Measurements from ENCODE around the gene PROM1.

The PROM1 gene

GRCh38 chr4:16106956-16107355, 23.1 kb upstream of the PROM1 start:
- Histone ChIP-seq H3K36me3 (ENCODE audit: insufficient read depth, low read length) (no peaks in the 10 kb centered on the region), H3K4me2 (ENCODE audit: low read length) (no peak overlapping the region), H2AFZ (ENCODE audit: low read length) (no peak overlapping the region), H3K79me2 (ENCODE audit: insufficient read depth, low read length) (no peaks in the 10 kb centered on the region), H3K27ac (ENCODE audit: low read depth, low read length, poor library complexity, severe bottlenecking) (no peak overlapping the region), H3K9me2 (ENCODE audit: low read depth, low read length) (no peaks in the 10 kb centered on the region), H3K27me3 (ENCODE audit: insufficient read depth, low read length) (no peaks in the 10 kb centered on the region), H3F3A (ENCODE audit: insufficient read depth, low read length) (no peaks in the 10 kb centered on the region), H3K9ac (ENCODE audit: low read length) (no peak overlapping the region), H4K20me1 (ENCODE audit: insufficient read depth, low read length) (no peaks in the 10 kb centered on the region), H3K9me3 (ENCODE audit: low read length) (no peaks in the 10 kb centered on the region), H3K4me1 (ENCODE audit: insufficient read depth, low read length, severe bottlenecking) (no peaks in the 10 kb centered on the region), H3K4me3 (ENCODE audit: low read depth, low read length, poor library complexity, severe bottlenecking) (no peak overlapping the region)
- TF ChIP-seq, protein P1, sequence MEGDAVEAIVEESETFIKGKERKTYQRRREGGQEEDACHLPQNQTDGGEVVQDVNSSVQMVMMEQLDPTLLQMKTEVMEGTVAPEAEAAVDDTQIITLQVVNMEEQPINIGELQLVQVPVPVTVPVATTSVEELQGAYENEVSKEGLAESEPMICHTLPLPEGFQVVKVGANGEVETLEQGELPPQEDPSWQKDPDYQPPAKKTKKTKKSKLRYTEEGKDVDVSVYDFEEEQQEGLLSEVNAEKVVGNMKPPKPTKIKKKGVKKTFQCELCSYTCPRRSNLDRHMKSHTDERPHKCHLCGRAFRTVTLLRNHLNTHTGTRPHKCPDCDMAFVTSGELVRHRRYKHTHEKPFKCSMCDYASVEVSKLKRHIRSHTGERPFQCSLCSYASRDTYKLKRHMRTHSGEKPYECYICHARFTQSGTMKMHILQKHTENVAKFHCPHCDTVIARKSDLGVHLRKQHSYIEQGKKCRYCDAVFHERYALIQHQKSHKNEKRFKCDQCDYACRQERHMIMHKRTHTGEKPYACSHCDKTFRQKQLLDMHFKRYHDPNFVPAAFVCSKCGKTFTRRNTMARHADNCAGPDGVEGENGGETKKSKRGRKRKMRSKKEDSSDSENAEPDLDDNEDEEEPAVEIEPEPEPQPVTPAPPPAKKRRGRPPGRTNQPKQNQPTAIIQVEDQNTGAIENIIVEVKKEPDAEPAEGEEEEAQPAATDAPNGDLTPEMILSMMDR (IDR thresholded peaks at IDR 0.05; ENCODE audit: low read length) = no peak
- no peak for TF ChIP-seq EZH2 (IDR thresholded peaks at IDR 0.05; ENCODE audit: borderline replicate concordance, low read length)

DNA sequence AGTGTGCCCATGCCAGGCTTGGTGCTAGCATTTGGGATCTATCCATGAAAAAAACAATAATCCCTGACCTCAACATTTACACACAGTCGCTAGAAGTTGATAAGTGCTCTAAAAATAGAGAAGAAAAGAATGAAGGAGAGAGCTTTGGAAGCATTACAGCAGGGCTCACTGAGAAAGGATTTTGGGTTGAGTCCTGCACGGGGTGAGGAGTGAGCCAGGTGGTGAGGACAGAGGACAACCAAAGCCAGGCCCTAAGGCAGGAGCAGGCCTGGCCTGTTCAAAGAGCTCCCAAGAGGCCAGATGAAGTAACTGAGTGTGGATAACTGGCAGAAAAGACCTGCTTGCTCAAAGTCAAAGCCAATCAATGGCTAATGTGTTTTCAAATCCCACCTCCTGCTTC, 20.7 kb upstream of the PROM1 start:
- no peaks in the 10 kb centered on the region for H3K79me2 ChIP-seq (ENCODE audit: insufficient read depth, low read length)
- no peaks in the 10 kb centered on the region for H3K27me3 ChIP-seq (ENCODE audit: insufficient read depth, low read length)
- H3K4me3 ChIP-seq (ENCODE audit: low read depth, low read length, poor library complexity, severe bottlenecking) = no peak overlapping the region
- no peak overlapping the region for H2AFZ ChIP-seq (ENCODE audit: low read length)
- no peaks in the 10 kb centered on the region for H3K9me2 ChIP-seq (ENCODE audit: low read depth, low read length)
- H4K20me1 ChIP-seq (ENCODE audit: insufficient read depth, low read length) = no peaks in the 10 kb centered on the region
- H3K36me3 ChIP-seq (ENCODE audit: insufficient read depth, low read length) = no peaks in the 10 kb centered on the region
- no peaks in the 10 kb centered on the region for H3K9me3 ChIP-seq (ENCODE audit: low read length)
- no peak overlapping the region for H3K9ac ChIP-seq (ENCODE audit: low read length)
- no peaks in the 10 kb centered on the region for H3F3A ChIP-seq (ENCODE audit: insufficient read depth, low read length)
- H3K27ac ChIP-seq (ENCODE audit: low read depth, low read length, poor library complexity, severe bottlenecking) = no peak overlapping the region
- no peak overlapping the region for H3K4me2 ChIP-seq (ENCODE audit: low read length)
- H3K4me1 ChIP-seq (ENCODE audit: insufficient read depth, low read length, severe bottlenecking) = no peaks in the 10 kb centered on the region
- TF ChIP-seq, protein P1 (IDR thresholded peaks at IDR 0.05; ENCODE audit: low read length) = no peak
- no peak for TF ChIP-seq EZH2 (IDR thresholded peaks at IDR 0.05; ENCODE audit: borderline replicate concordance, low read length)

DNA sequence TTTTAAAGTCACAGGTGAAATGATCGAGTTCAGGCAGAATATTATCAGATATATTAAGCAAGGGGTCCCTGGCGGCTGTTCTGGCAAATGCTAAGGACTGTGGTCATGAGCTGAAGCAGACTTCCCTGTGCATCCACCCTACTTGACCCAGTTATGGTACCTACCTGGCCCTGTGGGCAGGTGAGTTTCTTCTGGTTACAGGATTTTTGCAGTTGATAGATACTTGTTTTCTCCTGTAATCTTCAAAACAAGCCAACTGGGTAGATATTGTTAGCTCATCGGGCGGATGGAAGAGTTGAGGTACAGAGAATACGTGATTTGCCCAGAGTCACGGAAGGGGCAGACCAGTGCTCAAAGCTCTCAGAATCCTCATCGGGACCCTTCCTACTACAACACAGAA, 18.5 kb upstream of the PROM1 start:
- no peaks in the 10 kb centered on the region for H3K36me3 ChIP-seq (ENCODE audit: insufficient read depth, low read length)
- no peaks in the 10 kb centered on the region for H3K9me3 ChIP-seq (ENCODE audit: low read length)
- no peak overlapping the region for H2AFZ ChIP-seq (ENCODE audit: low read length)
- no peaks in the 10 kb centered on the region for H3K27me3 ChIP-seq (ENCODE audit: insufficient read depth, low read length)
- no peaks in the 10 kb centered on the region for H3K9me2 ChIP-seq (ENCODE audit: low read depth, low read length)
- H3K4me1 ChIP-seq (ENCODE audit: insufficient read depth, low read length, severe bottlenecking) = no peaks in the 10 kb centered on the region
- TF ChIP-seq, protein P1 (IDR thresholded peaks at IDR 0.05; ENCODE audit: low read length) = no peak
- TF ChIP-seq EZH2 (IDR thresholded peaks at IDR 0.05; ENCODE audit: borderline replicate concordance, low read length) = no peak
- H3K4me3 ChIP-seq (ENCODE audit: low read depth, low read length, poor library complexity, severe bottlenecking) = no peak overlapping the region
- H3K79me2 ChIP-seq (ENCODE audit: insufficient read depth, low read length) = no peaks in the 10 kb centered on the region
- H3K9ac ChIP-seq (ENCODE audit: low read length) = no peak overlapping the region
- no peaks in the 10 kb centered on the region for H3F3A ChIP-seq (ENCODE audit: insufficient read depth, low read length)
- no peak overlapping the region for H3K4me2 ChIP-seq (ENCODE audit: low read length)
- H4K20me1 ChIP-seq (ENCODE audit: insufficient read depth, low read length) = no peaks in the 10 kb centered on the region
- no peak overlapping the region for H3K27ac ChIP-seq (ENCODE audit: low read depth, low read length, poor library complexity, severe bottlenecking)

Data from OCI-LY1 (cell line).